ENCODE results near the gene COL9A2. TPM values are rescaled to one million over a fixed set of nuclear protein-coding genes. Genes with fewer than 3 reads are reported as not detected.
"Not testable (repeated sequence)": the region's sequence is repeated elsewhere in the genome, so short reads cannot be mapped to it uniquely, and the experiment has no call there.

Gene COL9A2
- total RNA-seq, 2 experiments from 2014 or later: 2.4 to 3.0 TPM

GRCh38 chr1:40332695-40333094 lies 15.6 kb upstream of the COL9A2 start:
- H3K4me3 Mint-ChIP-seq: no peak overlapping the region
- ChIA-PET POLR2A (no interaction called here), CTCF (interaction anchor here (1.0 kb wide), 1 partner anchor 180 kb away, joined by 3 read pairs; no protein-coding TSS in a partner anchor)
- intact Hi-C loops (cut with DNase I, micrococcal nuclease): no loop called here
- Histone ChIP-seq H3K9me3 (ENCODE audit: control insufficient read depth in 1 of 2, insufficient read depth in 1 of 2, low read length in 2 of 2) (peaks cover 0 to 9% of the 10 kb centered on the region in 2 experiments), H3K4me1 (ENCODE audit: insufficient read depth, low read length) (no peaks in the 10 kb centered on the region), H3K36me3 (ENCODE audit: insufficient read depth, low read length) (no peaks in the 10 kb centered on the region), H3K27ac (ENCODE audit: low read depth in 1 of 2, low read length in 2 of 2) (no peak overlapping the region), H3K4me3 (ENCODE audit: low read length) (no peak overlapping the region), H3K27me3 (ENCODE audit: control insufficient read depth in 1 of 2, insufficient read depth in 2 of 2, low read length in 2 of 2) (no peaks in the 10 kb centered on the region)
- DNase-seq: no peak
- H3K27ac Mint-ChIP-seq: no peak overlapping the region
- H3K9me3 Mint-ChIP-seq: peaks cover 3% of the 10 kb centered on the region
- H3K4me1 Mint-ChIP-seq (ENCODE audit: low read depth): no peaks in the 10 kb centered on the region
- no peaks in the 10 kb centered on the region for H3K36me3 Mint-ChIP-seq (ENCODE audit: low read depth)
- H3K27me3 Mint-ChIP-seq: no peaks in the 10 kb centered on the region
- ATAC-seq (ENCODE audit: poor library complexity): no peak
- no peak for TF ChIP-seq CTCF (IDR thresholded peaks at IDR 0.05)

GRCh38 chr1:40331403-40331802 lies 14.3 kb upstream of the COL9A2 start:
- H3K36me3 Mint-ChIP-seq (ENCODE audit: low read depth); H3K27me3 ChIP-seq (ENCODE audit: control insufficient read depth in 1 of 2, insufficient read depth in 2 of 2, low read length in 2 of 2); CTCF ChIA-PET; H3K27me3 Mint-ChIP-seq; H3K4me3 ChIP-seq (ENCODE audit: low read length); H3K27ac ChIP-seq (ENCODE audit: low read depth in 1 of 2, low read length in 2 of 2); H3K4me3 Mint-ChIP-seq; DNase-seq; H3K9me3 ChIP-seq (ENCODE audit: control insufficient read depth in 1 of 2, insufficient read depth in 1 of 2, low read length in 2 of 2); H3K27ac Mint-ChIP-seq; H3K4me1 Mint-ChIP-seq (ENCODE audit: low read depth); intact Hi-C loops (cut with DNase I, micrococcal nuclease); H3K4me1 ChIP-seq (ENCODE audit: insufficient read depth, low read length); ATAC-seq (ENCODE audit: poor library complexity); H3K36me3 ChIP-seq (ENCODE audit: insufficient read depth, low read length); H3K9me3 Mint-ChIP-seq: not testable (repeated sequence)
- POLR2A ChIA-PET: interaction anchor here (0.6 kb wide), 1 partner anchor 9 kb away, joined by 3 read pairs; no protein-coding TSS in a partner anchor

- H3K27me3 ChIP-seq (ENCODE audit: control insufficient read depth in 1 of 2, insufficient read depth in 2 of 2, low read length in 2 of 2): peaks cover 0 to 11% of the 10 kb centered on the region in 2 experiments
- Mint-ChIP-seq H3K27me3 (peaks cover 24% of the 10 kb centered on the region), H3K27ac (no peak overlapping the region), H3K9me3 (no peaks in the 10 kb centered on the region), H3K36me3 (ENCODE audit: low read depth) (no peaks in the 10 kb centered on the region), H3K4me1 (ENCODE audit: low read depth) (peaks cover 37% of the 10 kb centered on the region), H3K4me3 (no peak overlapping the region)
- ChIA-PET CTCF (no interaction called here), POLR2A (no interaction called here)
- intact Hi-C loops (cut with DNase I, micrococcal nuclease): loop anchor here in 1 of 2 experiments (5.0 kb wide), 1 partner anchor 157 kb away; the partner anchor contains the start of gene RLF
- H3K4me3 ChIP-seq (ENCODE audit: low read length): no peak overlapping the region
- DNase-seq (no peak), ATAC-seq (ENCODE audit: poor library complexity) (no peak)
- no peak overlapping the region for H3K27ac ChIP-seq (ENCODE audit: low read depth in 1 of 2, low read length in 2 of 2)
- TF ChIP-seq CTCF (IDR thresholded peaks at IDR 0.05): no peak
- H3K4me1 ChIP-seq (ENCODE audit: insufficient read depth, low read length): peaks cover 31% of the 10 kb centered on the region
- H3K9me3 ChIP-seq (ENCODE audit: control insufficient read depth in 1 of 2, insufficient read depth in 1 of 2, low read length in 2 of 2): no peaks in the 10 kb centered on the region
- H3K36me3 ChIP-seq (ENCODE audit: insufficient read depth, low read length): no peaks in the 10 kb centered on the region
Observed at GRCh38 chr1:40318970-40319621, 2.0 kb upstream of the COL9A2 start.

Measured in CD4-positive, alpha-beta T cell (primary cell).